IMR-90 (cell line): ENCODE data around the gene SNRK. TPM values are rescaled to one million over a fixed set of nuclear protein-coding genes. Genes with fewer than 3 reads are reported as not detected.

Source experiments
- ATAC-seq: fragments of 200-7000 bp; cut with Tn5 transposase; 2 replicates; pipeline ENCODE4 v1.9.1; 2020; ENCODE audit warnings: low read depth, mild to moderate bottlenecking, moderate library complexity
- BruUV-seq: library from RNA; stranded (reverse); fragments of 400-500 nt; replicated peaks from 2 replicates; lab custom pipeline; 2021; lab: Mats Ljungman, UMichigan
- CTCF ChIA-PET: fragments of 300-600 bp; formaldehyde crosslinking; extraction: SDS; loops from one replicate; lab custom pipeline; 2021; ENCODE audit warnings: antibody characterized with exemption; lab: Yijun Ruan, JAX
- POLR2A ChIA-PET: fragments of 300-600 bp; sonication (Branson Sonifier 250); formaldehyde crosslinking; loops from one replicate; lab custom pipeline; 2022; ENCODE audit warnings: antibody characterized with exemption; ENCODE audit not compliant: unreplicated experiment; lab: Charles Lee
- DNase-seq: peaks from one replicate; pipeline ENCODE4 v3.0.0; 2013
- H2AFZ ChIP-seq: replicated peaks from 2 replicates; pipeline ENCODE3; 2013; ENCODE audit warnings: low read length, mild to moderate bottlenecking; ENCODE audit not compliant: poor library complexity
- H2AK5ac ChIP-seq: 2 replicates; pipeline ENCODE4 v1.6.1; 2013; ENCODE audit warnings: low read depth, low read length, inconsistent platforms
- H2AK9ac ChIP-seq: replicated peaks from 2 replicates; pipeline ENCODE3; 2013; ENCODE audit warnings: mild to moderate bottlenecking, low read depth, low read length, moderate library complexity; ENCODE audit not compliant: poor library complexity
- H2BK120ac ChIP-seq: 2 replicates; pipeline ENCODE4 v1.6.1; 2013; ENCODE audit warnings: low read depth, low read length, inconsistent platforms
- H2BK15ac ChIP-seq: 3 replicates; pipeline ENCODE4 v1.6.1; 2013; ENCODE audit warnings: low read depth, low read length, inconsistent platforms
- H2BK20ac ChIP-seq: 2 replicates; pipeline ENCODE4 v1.6.1; 2013; ENCODE audit warnings: low read depth, mild to moderate bottlenecking, inconsistent platforms, low read length, moderate library complexity
- H2BK5ac ChIP-seq: 2 replicates; pipeline ENCODE4 v1.6.1; 2013; ENCODE audit warnings: mild to moderate bottlenecking, low read depth, low read length, inconsistent platforms; ENCODE audit not compliant: poor library complexity, severe bottlenecking
- H3K14ac ChIP-seq: replicated peaks from 2 replicates; pipeline ENCODE4 v1.6.1; 2013; ENCODE audit warnings: low read depth, low read length, inconsistent platforms
- H3K18ac ChIP-seq: 2 replicates; pipeline ENCODE4 v1.6.1; 2013; ENCODE audit warnings: low read depth, low read length, control low read depth
- H3K23ac ChIP-seq: 2 replicates; pipeline ENCODE4 v1.6.1; 2013; ENCODE audit warnings: low read depth, low read length, inconsistent platforms
- H3K27ac ChIP-seq: 2 replicates; pipeline ENCODE4 v1.5.1; 2013; ENCODE audit warnings: mild to moderate bottlenecking, control low read depth, low read length; ENCODE audit not compliant: insufficient read depth
- H3K27me3 ChIP-seq: 2 replicates; pipeline ENCODE4 v1.6.1; 2013; ENCODE audit warnings: low read length; ENCODE audit not compliant: control insufficient read depth, insufficient read depth
- H3K36me3 ChIP-seq: 2 replicates; pipeline ENCODE4 v1.6.1; 2013; ENCODE audit warnings: low read length, mixed read lengths; ENCODE audit not compliant: control insufficient read depth, insufficient read depth
- H3K4ac ChIP-seq: 2 replicates; pipeline ENCODE4 v1.6.1; 2013; ENCODE audit warnings: low read depth, low read length, inconsistent platforms
- H3K4me1 ChIP-seq: 2 replicates; pipeline ENCODE4 v1.6.1; 2013; ENCODE audit warnings: low read length, mixed read lengths; ENCODE audit not compliant: control insufficient read depth, insufficient read depth
- H3K4me2 ChIP-seq: 2 replicates; pipeline ENCODE4 v1.6.1; 2013; ENCODE audit warnings: low read depth, mild to moderate bottlenecking, control low read depth, low read length, moderate library complexity
- H3K4me3 ChIP-seq: 2 replicates; pipeline ENCODE4 v1.5.1; 2013; ENCODE audit warnings: low read depth, mild to moderate bottlenecking, control low read depth, low read length, moderate library complexity; ENCODE audit not compliant: insufficient read depth
- H3K56ac ChIP-seq: 2 replicates; pipeline ENCODE4 v1.6.1; 2013; ENCODE audit warnings: low read length, inconsistent platforms; ENCODE audit not compliant: insufficient read depth; ENCODE audit errors: extremely low read depth
- H3K79me1 ChIP-seq, 2 experiments: 2 replicates each; pipeline ENCODE4 v1.6.1; 2013; ENCODE audit warnings: low read length in 2 of 2, inconsistent platforms in 1 of 2, low read depth in 1 of 2
- H3K9ac ChIP-seq: 2 replicates; pipeline ENCODE4 v1.6.1; 2013; ENCODE audit warnings: low read depth, low read length, control low read depth
- H3K9me1 ChIP-seq: 2 replicates; pipeline ENCODE4 v1.6.1; 2013; ENCODE audit warnings: low read length, inconsistent platforms; ENCODE audit not compliant: insufficient read depth
- H3K9me3 ChIP-seq: 2 replicates; pipeline ENCODE4 v1.6.1; 2013; ENCODE audit warnings: low read length; ENCODE audit not compliant: control insufficient read depth, insufficient read depth
- H4K20me1 ChIP-seq: 2 replicates; pipeline ENCODE4 v1.6.1; 2013; ENCODE audit warnings: low read length, inconsistent platforms; ENCODE audit not compliant: insufficient read depth
- H4K5ac ChIP-seq: 2 replicates; pipeline ENCODE4 v1.6.1; 2013; ENCODE audit warnings: mild to moderate bottlenecking, low read depth, low read length, control low read depth
- H4K8ac ChIP-seq, 2 experiments: 2 replicates each; pipeline ENCODE4 v1.6.1; 2013; ENCODE audit warnings: low read depth in 2 of 2, low read length in 2 of 2, control low read depth in 1 of 2, inconsistent platforms in 1 of 2
- H4K91ac ChIP-seq: 2 replicates; pipeline ENCODE4 v1.6.1; 2013; ENCODE audit warnings: low read depth, low read length, inconsistent platforms; ENCODE audit not compliant: insufficient read depth
- BHLHE40 ChIP-seq: fragments of 150-350 bp; IDR thresholded peaks from 2 replicates; pipeline ENCODE4 v1.6.1; 2016; ENCODE audit warnings: mild to moderate bottlenecking, low read depth, low read length
- CEBPB ChIP-seq: IDR thresholded peaks from 2 replicates; pipeline ENCODE4 v1.6.1; 2012; ENCODE audit warnings: low read depth, low read length, improper control_type of control experiment
- CHD1 ChIP-seq: IDR thresholded peaks from 2 replicates; pipeline ENCODE4 v1.6.1; 2012; ENCODE audit warnings: low read depth, low read length, improper control_type of control experiment
- CTCF ChIP-seq: conservative IDR thresholded peaks from 2 replicates; pipeline ENCODE4 v1.5.1; 2012; ENCODE audit warnings: mild to moderate bottlenecking, low read depth, low read length, improper control_type of control experiment
- ELK1 ChIP-seq: fragments of 150-350 bp; IDR thresholded peaks from 2 replicates; pipeline ENCODE4 v1.6.1; 2016; ENCODE audit warnings: low read depth, mild to moderate bottlenecking, low read length, moderate library complexity, borderline replicate concordance
- FOS ChIP-seq: fragments of 150-350 bp; IDR thresholded peaks from 2 replicates; pipeline ENCODE4 v1.6.1; 2016; ENCODE audit warnings: low read depth, low read length
- MAFK ChIP-seq: IDR thresholded peaks from 2 replicates; pipeline ENCODE4 v1.6.1; 2012; ENCODE audit warnings: low read depth, low read length, improper control_type of control experiment
- MAZ ChIP-seq: IDR thresholded peaks from 2 replicates; pipeline ENCODE4 v1.6.1; 2012; ENCODE audit warnings: low read depth, mild to moderate bottlenecking, low read length, improper control_type of control experiment, moderate library complexity, borderline replicate concordance
- MXI1 ChIP-seq: IDR thresholded peaks from 2 replicates; pipeline ENCODE4 v1.6.1; 2012; ENCODE audit warnings: low read depth, mild to moderate bottlenecking, low read length, moderate library complexity, borderline replicate concordance
- NFE2L2 ChIP-seq: fragments of 150-350 bp; IDR thresholded peaks from 2 replicates; pipeline ENCODE4 v1.6.1; 2016; ENCODE audit warnings: low read depth, mild to moderate bottlenecking, low read length
- POLR2A ChIP-seq: IDR thresholded peaks from 2 replicates; pipeline ENCODE4 v1.6.1; 2012; ENCODE audit warnings: mild to moderate bottlenecking, low read depth, low read length
- RAD21 ChIP-seq: IDR thresholded peaks from 2 replicates; pipeline ENCODE4 v1.6.1; 2012; ENCODE audit warnings: low read length, improper control_type of control experiment
- RCOR1 ChIP-seq: IDR thresholded peaks from 2 replicates; pipeline ENCODE4 v1.6.1; 2012; ENCODE audit warnings: mild to moderate bottlenecking, low read length, improper control_type of control experiment; ENCODE audit not compliant: insufficient replicate concordance
- RFX5 ChIP-seq: IDR thresholded peaks from 2 replicates; pipeline ENCODE4 v1.8.0; 2012; ENCODE audit warnings: low read depth, mild to moderate bottlenecking, low read length, moderate library complexity
- SMC3 ChIP-seq: fragments of 150-350 bp; IDR thresholded peaks from 2 replicates; pipeline ENCODE4 v1.6.1; 2016; ENCODE audit warnings: low read depth, mild to moderate bottlenecking, antibody characterized with exemption, low read length, moderate library complexity
- USF2 ChIP-seq: fragments of 150-350 bp; IDR thresholded peaks from 2 replicates; pipeline ENCODE4 v1.6.1; 2017; ENCODE audit warnings: mild to moderate bottlenecking, antibody characterized with exemption, low read length, low read depth
- WGBS, 2 experiments: methylation state at CpG; one replicate each; pipeline versions ENCODE4 v1.1.5 to v1.1.7; 2013; ENCODE audit warnings: missing lambda C conversion rate in 2 of 2; ENCODE audit not compliant: insufficient read length in 1 of 2; ENCODE audit errors: extremely low coverage in 2 of 2; 5-methylcytosine and 5-hydroxymethylcytosine counted together
- dilution Hi-C: fragments of 300-500 bp; cut with HindIII; formaldehyde crosslinking; loops from one replicate; pipeline ENCODE4 v1.14.3; 2018; ENCODE audit warnings: low sequenced_read_pairs; ENCODE audit not compliant: unreplicated experiment
- in situ Hi-C: fragments of 300-500 bp; cut with MboI; formaldehyde crosslinking; loops from 3 replicates; pipeline ENCODE4 v1.14.3; 2019; ENCODE audit warnings: low sequenced_read_pairs, inconsistent platforms, mixed read lengths
- intact Hi-C: fragments of 100-400 bp; cut with micrococcal nuclease; formaldehyde crosslinking; loops from 2 replicates; pipeline ENCODE4 v1.10.0; 2022
- polyA plus RNA-seq, 3 experiments: library from polyadenylated mRNA; depleted of rRNA; stranded (reverse); fragments of >200 nt; gene quantifications; 2 replicates each; pipeline ENCODE4 v1.2.3, GENCODE V29; 2012; ENCODE audit warnings: low replicate concordance in 1 of 3
- total RNA-seq: library from RNA; depleted of rRNA; stranded (reverse); fragments of >200 nt; gene quantifications from 2 replicates; pipeline ENCODE4 v1.2.3, GENCODE V29; 2012

Gene SNRK
- total and polyA plus RNA-seq, 2 of the 4 experiments (the other 2 are of a cell fraction), result 4.7 to 23.1 TPM

- Histone ChIP-seq H3K79me1 (peaks cover 19 to 28% of the 10 kb centered on the region in 2 experiments; a peak in 3 of 4 replicates), H2AFZ (peak overlapping the region; percentile 75), H3K9me3 (no peaks in the 10 kb centered on the region), H3K9ac (no peak overlapping the region), H3K27ac (no peak overlapping the region), H3K4me3 (no peak overlapping the region), H3K27me3 (peaks cover 10% of the 10 kb centered on the region), H2BK15ac (no peak overlapping the region), H2AK5ac (no peak overlapping the region), H4K5ac (no peak overlapping the region), H3K18ac (no peak overlapping the region), H3K4me2 (no peak overlapping the region), H2BK5ac (no peak overlapping the region), H3K23ac (0 out of 2 replicates have a peak overlapping the region, but pooled peaks have one; percentile 48), H3K14ac (no peak overlapping the region), H4K20me1 (peaks cover 27% of the 10 kb centered on the region), H2AK9ac (no peak overlapping the region), H2BK20ac (no peak overlapping the region), H3K56ac (no peak overlapping the region), H3K4ac (no peak overlapping the region), H4K91ac (no peak overlapping the region), H3K36me3 (peaks cover 5% of the 10 kb centered on the region; the same call in 1 of the 2 replicates), H4K8ac (no peak overlapping the region), H3K9me1 (peaks cover 14% of the 10 kb centered on the region), H3K4me1 (peaks cover 6% of the 10 kb centered on the region), H2BK120ac (no peak overlapping the region)
- DNase-seq, result no peak
- POLR2A ChIA-PET, result interaction anchor here (0.5 to 1.4 kb wide), 3 partner anchors 12 to 686 kb away, joined by 3 to 7 read pairs (median 6); no protein-coding TSS in a partner anchor
- intact Hi-C loops, result loop anchor here (2.0 to 10.0 kb wide), 2 partner anchors 121 to 217 kb away; no protein-coding TSS in a partner anchor
- CTCF ChIA-PET, result no interaction called here
- in situ Hi-C loops, result no loop called here
- BruUV-seq, result no TSS peak
- dilution Hi-C loops, result no loop called here
- ATAC-seq, result no peak
- 10% methylated on average over 2 of the region's 11 CpGs; no CpG with 5 or more reads in 1 of the 2 experiments for WGBS, 2 experiments
- TF ChIP-seq RCOR1, result no peak
- no peak for TF ChIP-seq RAD21
- no peak for TF ChIP-seq CEBPB
- no peak for TF ChIP-seq MXI1
- TF ChIP-seq BHLHE40, result no peak
- no peak for TF ChIP-seq MAZ
- TF ChIP-seq CHD1, result no peak
- TF ChIP-seq ELK1, result no peak
- TF ChIP-seq NFE2L2, result no peak
- TF ChIP-seq USF2, result no peak
- TF ChIP-seq RFX5, result no peak
- no peak for TF ChIP-seq CTCF
- TF ChIP-seq POLR2A, result no peak
- TF ChIP-seq SMC3, result no peak
- no peak for TF ChIP-seq FOS
- TF ChIP-seq MAFK, result no peak
Observed at GRCh38 chr3:43285644-43286043, 696 bp upstream of the SNRK start.
